Renal cortical epithelial cell (primary cell): Measurements from ENCODE around the gene RNF220. TPM values are rescaled to one million over a fixed set of nuclear protein-coding genes. Genes with fewer than 3 reads are reported as not detected.
A peak's percentile ranks its signal among the peaks of the same experiment; 100 is the strongest.

Experiments
- DNase-seq: peaks from one replicate; pipeline ENCODE4 v3.0.0-alpha.2; 2011; ENCODE audit warnings: low read depth
- total RNA-seq: library from RNA; depleted of rRNA; stranded (reverse); fragments of >200 nt; gene quantifications from 2 replicates; pipeline ENCODE4 v1.2.3, GENCODE V29; 2014

The RNF220 gene
- total RNA-seq, result 46.7 and 78.4 TPM in 2 replicates

- DNase-seq, result peak; percentile 46
Measured at GRCh38 chr1:44405031-44405797, at the start of gene RNF220. Gene RNF220 (plus strand): TSS chr1:44405255.

DNA sequence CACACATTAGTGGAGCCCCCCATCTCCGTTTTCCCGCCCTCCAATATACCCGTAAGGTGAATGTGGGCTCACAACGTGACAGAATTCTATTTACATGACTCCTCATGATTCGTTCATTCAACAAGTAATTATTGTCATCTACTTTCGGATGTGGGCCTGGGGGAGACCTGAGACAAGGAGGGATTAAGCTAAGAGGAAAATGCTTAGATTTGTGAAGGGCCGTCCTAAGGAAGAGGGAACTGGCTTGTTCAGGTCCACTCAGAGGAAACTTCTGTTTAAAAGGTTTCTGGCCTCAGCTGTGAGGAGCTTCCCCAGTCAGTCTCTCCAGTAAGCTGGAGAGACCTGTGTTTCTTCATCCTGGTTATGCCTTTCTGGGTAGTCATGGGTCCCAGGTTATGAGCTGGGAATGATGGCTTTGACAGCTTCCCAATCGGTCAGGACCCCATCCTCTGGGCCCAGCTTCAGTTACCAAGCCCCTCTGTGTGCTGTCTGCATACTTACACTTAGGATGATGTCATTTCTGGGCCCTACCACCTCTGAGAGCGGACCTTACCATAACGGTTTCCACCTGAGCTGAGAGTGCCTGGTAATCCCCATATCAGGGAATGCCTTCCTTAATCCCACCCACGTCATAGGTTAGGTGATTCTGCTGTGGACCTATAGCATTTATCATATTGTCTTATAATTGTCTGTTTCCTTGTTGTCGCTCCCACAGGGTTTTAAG, 49.3 kb upstream of the RNF220 start:
- DNase-seq, result no peak

DNA sequence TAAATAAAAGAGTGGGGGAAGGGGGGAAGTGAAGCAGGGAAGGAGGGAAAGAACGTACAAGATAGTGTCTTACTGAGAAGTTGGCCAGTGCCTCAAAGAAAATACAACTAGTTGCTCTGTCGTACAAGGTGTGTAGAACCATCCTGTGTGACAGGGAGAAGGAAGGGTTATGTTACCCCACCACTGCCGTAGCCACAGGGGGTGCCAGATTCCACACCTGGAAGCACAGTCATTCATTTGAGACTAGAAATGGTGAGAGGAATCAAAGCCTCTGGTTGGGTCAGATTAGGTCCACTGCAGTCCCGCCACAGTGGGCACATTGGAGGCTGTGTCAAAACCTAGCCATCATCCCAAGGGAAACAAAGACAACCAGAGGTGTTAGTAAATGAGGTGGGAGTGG, 47.3 kb upstream of the RNF220 start:
- DNase-seq, result no peak

DNA sequence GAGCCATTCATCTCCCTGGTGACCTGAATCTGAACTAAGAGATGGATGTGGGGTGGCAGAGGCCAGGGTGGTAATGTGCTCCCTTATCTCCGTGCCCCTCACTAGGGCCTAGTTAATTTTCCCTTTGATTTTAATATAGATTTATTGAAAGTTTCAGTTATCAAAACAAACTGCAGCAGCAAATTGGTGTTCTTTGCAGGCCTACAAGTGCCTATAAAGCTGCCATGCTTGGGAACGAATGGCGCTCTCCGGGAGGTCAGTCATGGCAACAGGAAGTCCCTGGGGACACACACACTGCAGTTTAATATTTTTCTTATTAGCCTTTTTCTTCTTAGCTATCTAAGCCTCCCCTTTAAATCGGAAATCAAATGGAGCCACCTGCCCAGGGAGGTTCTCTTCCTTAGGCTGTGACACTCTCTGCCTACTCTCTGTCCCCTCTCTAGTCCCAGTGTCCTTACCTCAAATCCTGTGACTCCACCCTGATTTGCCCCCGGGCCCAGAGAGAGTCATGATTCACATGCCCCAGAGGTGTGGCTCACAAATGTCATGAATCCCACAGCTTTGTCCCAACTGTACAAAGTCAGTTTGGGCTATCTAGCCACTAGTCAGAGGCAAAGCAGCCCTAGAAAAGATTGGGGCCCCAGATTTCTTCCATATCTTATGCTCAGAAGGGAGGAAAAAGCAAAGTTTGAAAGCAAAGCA, 45.7 kb upstream of the RNF220 start:
- DNase-seq, result no peak

- peak; percentile 34 for DNase-seq
Measured at GRCh38 chr1:44361478-44361877, 43.6 kb upstream of the RNF220 start.

GRCh38 chr1:44366371-44366975, 38.6 kb upstream of the RNF220 start:
- no peak for DNase-seq

GRCh38 chr1:44367944-44368343, 37.1 kb upstream of the RNF220 start:
- no peak for DNase-seq

DNA sequence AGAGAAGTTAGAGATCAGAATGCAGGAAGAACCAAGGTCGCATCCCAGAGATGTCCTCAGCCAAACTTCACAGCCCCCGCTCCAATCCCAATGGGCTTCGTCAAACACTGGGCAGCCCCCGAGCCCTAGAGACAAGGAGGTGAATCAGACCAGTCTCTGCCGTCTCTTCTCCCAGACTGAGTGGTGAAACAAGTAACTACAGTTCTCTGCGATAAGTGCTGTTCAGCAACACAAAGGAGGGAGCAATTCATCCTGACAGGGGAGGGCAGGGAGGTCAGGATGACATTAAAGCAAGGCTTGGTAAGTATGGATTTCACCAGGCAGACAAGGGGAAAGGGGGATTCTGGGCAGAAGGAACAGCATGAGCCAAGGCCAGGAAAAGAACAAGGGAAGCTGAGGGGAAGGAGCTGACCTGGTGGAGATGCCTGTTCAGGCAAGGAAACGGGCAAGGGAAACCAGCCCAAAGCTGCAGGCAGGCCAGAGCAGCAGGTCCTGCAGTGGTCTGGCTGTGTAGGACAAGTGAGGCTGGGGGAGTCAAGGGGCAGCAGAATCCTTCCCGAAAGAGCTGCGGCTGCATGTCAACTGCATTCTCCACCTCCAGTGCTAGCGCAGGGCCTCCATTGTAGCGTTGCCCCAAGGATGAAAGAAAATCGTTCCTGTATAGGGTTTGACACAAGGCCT, 36.4 kb upstream of the RNF220 start:
- no peak for DNase-seq

- no peak for DNase-seq
Measured at GRCh38 chr1:44371206-44371605, 33.8 kb upstream of the RNF220 start.

DNA sequence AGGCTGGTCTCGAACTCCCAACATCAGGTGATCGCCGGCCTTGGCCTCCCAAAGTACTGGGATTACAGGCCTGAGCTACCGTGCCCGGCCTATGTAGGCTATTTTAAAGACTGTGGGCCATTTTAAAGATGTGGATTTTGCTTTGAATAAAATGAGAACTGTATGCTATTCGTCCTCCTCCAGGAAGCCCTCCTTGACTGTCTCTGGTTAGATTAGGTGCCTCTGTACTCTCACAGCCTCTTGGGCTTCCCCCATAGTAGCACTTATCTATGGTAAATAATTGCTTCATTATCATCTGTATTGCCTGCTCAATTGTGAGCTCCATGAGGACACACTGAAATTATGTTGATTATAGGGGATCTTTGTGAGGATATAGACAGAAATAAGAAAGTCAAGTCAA, 29.5 kb upstream of the RNF220 start:
- DNase-seq, result no peak

GRCh38 chr1:44377925-44378784, 26.9 kb upstream of the RNF220 start:
- DNase-seq, result peak; percentile 34

GRCh38 chr1:44380666-44381177, 24.3 kb upstream of the RNF220 start:
- no peak for DNase-seq

DNA sequence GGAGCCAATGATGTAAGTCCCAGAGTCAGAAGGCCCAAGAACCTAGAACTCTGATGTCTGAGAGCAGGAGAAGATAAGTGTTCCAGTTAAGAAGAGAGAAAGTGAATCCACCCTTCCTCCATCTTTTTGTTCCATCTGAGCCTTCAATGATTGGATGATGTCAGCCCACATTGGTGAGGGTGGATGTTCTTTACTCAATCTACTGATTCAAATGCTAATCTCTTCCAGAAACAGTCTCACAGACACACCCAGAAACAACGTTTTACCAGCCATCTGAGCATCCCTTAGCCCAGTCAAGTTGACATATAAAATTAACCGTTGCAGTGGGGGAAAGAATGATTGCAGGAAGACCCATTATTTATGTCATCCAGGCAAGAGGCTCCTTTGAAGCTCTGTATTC, 16.5 kb upstream of the RNF220 start:
- DNase-seq, result no peak

- no peak for DNase-seq
Measured at GRCh38 chr1:44389437-44389836, 15.6 kb upstream of the RNF220 start.

- DNase-seq, result peak; percentile 29
Measured at GRCh38 chr1:44390277-44390676, 14.8 kb upstream of the RNF220 start.

DNA sequence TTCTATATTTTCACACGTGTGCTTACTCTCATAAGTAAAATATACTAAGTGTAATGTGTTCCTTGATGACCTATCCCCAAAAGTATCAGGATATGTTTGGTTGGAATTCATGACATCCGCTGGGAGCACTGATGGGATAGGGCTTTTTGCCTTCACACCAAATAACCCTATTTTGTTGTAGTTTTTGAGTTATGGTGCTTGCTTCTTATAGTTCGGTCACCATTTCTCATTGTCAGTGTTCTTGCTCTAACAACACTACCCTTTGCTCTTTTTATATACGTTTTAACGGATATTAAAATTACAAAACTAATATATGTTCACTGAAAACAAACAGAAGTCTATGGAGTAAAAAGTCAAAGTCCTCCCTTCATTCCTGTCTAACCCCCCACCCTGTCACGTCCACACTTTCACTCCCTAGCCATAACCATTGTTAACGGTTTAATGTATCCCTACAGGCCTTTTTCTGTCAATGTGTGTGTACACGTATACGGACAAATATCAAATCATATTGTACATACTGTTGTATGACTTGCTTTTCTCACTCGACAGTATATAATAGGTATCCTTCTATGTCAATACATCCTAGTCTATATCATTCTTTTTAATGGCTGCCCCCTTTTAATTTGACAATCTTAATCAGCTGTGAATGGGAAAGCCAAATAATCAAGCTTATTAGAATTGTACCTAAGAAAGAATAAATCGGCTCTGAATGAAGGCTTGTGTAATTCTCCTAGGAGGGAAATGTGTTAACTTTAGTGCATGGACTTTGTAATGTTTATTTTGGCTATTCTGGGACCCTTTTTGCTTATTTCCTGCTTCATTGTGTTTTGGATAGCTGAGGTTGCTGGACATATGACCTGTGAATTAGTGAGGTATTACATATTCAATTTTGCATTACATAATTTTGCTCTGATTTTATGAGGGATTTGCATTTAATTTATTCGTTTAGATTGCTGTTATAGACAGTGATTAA, 3.5 kb upstream of the RNF220 start:
- no peak for DNase-seq

- DNase-seq, result no peak
Measured at GRCh38 chr1:44405798-44406736, 1.0 kb downstream of the RNF220 start.
